Stimulated activated CD4-positive, alpha-beta T cell treated with anti-CD3 and anti-CD28 coated beads, Interleukin-4, amount 100 ng/mL, for 24 hours (primary cell): ENCODE results near the gene IVL.

ENCODE experiments used
- DNase-seq: peaks from one replicate; pipeline ENCODE4 v3.0.0-alpha.2; 2020

IVL gene

GRCh38 chr1:152907686-152908601 lies at the start of gene IVL:
TSS of gene IVL (plus strand) at chr1:152908546. CDS start at chr1:152909798, 1,252 bp downstream.
- DNase-seq = no peak

- no peak for DNase-seq
These were observed 48.6 kb upstream of the IVL start, which contains the start of gene LCE7A for GRCh38 chr1:152859696-152860095. TSS of gene LCE7A (plus strand) at chr1:152859996. CDS start at chr1:152860698, 702 bp downstream.

- no peak for DNase-seq
These were observed 48.2 kb upstream of the IVL start for GRCh38 chr1:152860129-152860528.

GRCh38 chr1:152861374-152861773 lies 47.0 kb upstream of the IVL start:
- DNase-seq = no peak

- no peak for DNase-seq
These were observed 43.9 kb upstream of the IVL start for GRCh38 chr1:152864443-152864842.

- DNase-seq = no peak
These were observed 42.0 kb upstream of the IVL start for GRCh38 chr1:152866321-152866720.

- DNase-seq = peak; percentile 61
These were observed 38.4 kb upstream of the IVL start for GRCh38 chr1:152869808-152870419.

GRCh38 chr1:152870831-152871730 lies 37.3 kb upstream of the IVL start:
- no peak for DNase-seq

- DNase-seq = no peak
These were observed 36.6 kb upstream of the IVL start for GRCh38 chr1:152871731-152872126.

GRCh38 chr1:152873495-152873894 lies 34.9 kb upstream of the IVL start:
- no peak for DNase-seq

- no peak for DNase-seq
These were observed 31.5 kb upstream of the IVL start for GRCh38 chr1:152876827-152877226.

GRCh38 chr1:152878042-152878441 lies 30.3 kb upstream of the IVL start, which contains the start of gene SMCP:
TSS of gene SMCP (plus strand) at chr1:152878322. CDS start at chr1:152884423, 6,101 bp downstream.
- peak; percentile 8 for DNase-seq

GRCh38 chr1:152879559-152880198 lies 28.7 kb upstream of the IVL start:
- DNase-seq = no peak

GRCh38 chr1:152880316-152880715 lies 28.0 kb upstream of the IVL start:
- DNase-seq = no peak

- DNase-seq = no peak
These were observed 27.4 kb upstream of the IVL start for GRCh38 chr1:152880907-152881306.

- DNase-seq = no peak
These were observed 24.3 kb upstream of the IVL start for GRCh38 chr1:152884085-152884484.

- DNase-seq = no peak
These were observed 23.8 kb upstream of the IVL start for GRCh38 chr1:152884506-152884905.

- DNase-seq = no peak
These were observed 23.3 kb upstream of the IVL start for GRCh38 chr1:152884966-152885624.

- DNase-seq = no peak
These were observed 22.3 kb upstream of the IVL start for GRCh38 chr1:152886085-152886484.

GRCh38 chr1:152886758-152887409 lies 21.5 kb upstream of the IVL start:
- no peak for DNase-seq

GRCh38 chr1:152888126-152888525 lies 20.2 kb upstream of the IVL start:
- DNase-seq = no peak
